ENCODE data around the gene GAK. TPM values are rescaled to one million over a fixed set of nuclear protein-coding genes. Genes with fewer than 3 reads are reported as not detected.

The GAK gene
- polyA plus RNA-seq, 1 donor (not counting 4 experiments of a cell fraction or from before 2014, with no cell fraction given) = 18.4 TPM

DNA sequence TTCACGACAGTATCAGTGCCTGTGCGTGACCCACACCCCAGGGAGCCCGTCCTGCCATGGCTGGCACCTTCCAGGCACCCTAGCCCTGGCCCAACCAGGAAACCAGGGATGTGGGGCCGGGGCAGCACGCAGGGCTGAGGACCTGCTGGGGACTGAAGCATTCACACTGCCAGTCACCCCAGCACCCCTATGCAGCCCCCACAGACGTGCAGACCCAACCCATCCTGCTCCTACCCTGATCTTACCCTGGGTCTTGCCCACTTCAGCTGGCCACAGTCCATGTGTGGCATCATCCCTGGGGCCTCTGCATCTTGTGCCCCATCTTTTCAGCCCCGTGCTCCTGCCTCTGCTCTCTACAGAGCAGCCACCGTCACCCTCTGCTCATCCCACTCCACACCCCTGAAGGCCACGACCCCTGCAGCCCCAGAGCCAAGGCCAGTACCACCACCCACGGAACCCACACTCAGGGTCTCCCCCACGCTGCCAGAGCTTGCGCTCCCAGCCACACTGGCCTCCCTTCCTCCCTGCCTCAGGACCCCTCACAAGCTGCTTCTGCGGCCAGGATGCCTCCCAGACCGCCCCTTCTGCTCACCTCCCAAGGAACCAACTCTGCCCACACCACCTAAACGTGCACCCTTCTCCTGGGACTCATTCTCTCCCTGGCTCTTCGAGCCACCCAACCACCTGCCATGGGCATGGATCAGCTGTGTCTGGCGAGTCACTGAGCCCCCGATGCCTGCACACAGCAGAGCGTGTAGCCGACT is 25.6 kb downstream of the GAK start:
- peaks cover 2% of the 10 kb centered on the region for H3K9me3 ChIP-seq (ENCODE audit: control insufficient read depth, low read depth, low read length)
- no peak overlapping the region for H3K9ac ChIP-seq (ENCODE audit: control insufficient read depth, extremely low read depth, insufficient read depth, low read length)
- no peak overlapping the region for H3K4me2 ChIP-seq (ENCODE audit: control insufficient read depth, extremely low read depth, insufficient read depth, low read depth, low read length)
- FAIRE-seq (no peak), DNase-seq (ENCODE audit: low read depth, low spot score) (no peak)
- no peaks in the 10 kb centered on the region for H3K9me1 ChIP-seq (ENCODE audit: control insufficient read depth, extremely low read depth, insufficient read depth, low read length)
- dilution Hi-C loops (cut with MboI; ENCODE audit: extremely low pct_ligation_motif_present, low sequenced_read_pairs) = no loop called here
- no peaks in the 10 kb centered on the region for H3K27me3 ChIP-seq (ENCODE audit: control insufficient read depth, extremely low read depth, insufficient read depth, low read length)
- H3K27ac ChIP-seq (ENCODE audit: control insufficient read depth, insufficient read depth, low read length) = no peak overlapping the region
- H2AFZ ChIP-seq (ENCODE audit: control insufficient read depth, low read length) = no peak overlapping the region
- H3K36me3 ChIP-seq (ENCODE audit: control insufficient read depth in 2 of 2, extremely low read depth in 1 of 2, insufficient read depth in 2 of 2, low read length in 2 of 2) = peaks cover 5 to 16% of the 10 kb centered on the region in 2 experiments
- peaks cover 27% of the 10 kb centered on the region for H3K79me2 ChIP-seq (ENCODE audit: control insufficient read depth, insufficient read depth, low read length)
- no peaks in the 10 kb centered on the region for H3K4me1 ChIP-seq (ENCODE audit: control insufficient read depth, extremely low read depth, insufficient read depth, low read length)
- H3K4me3 ChIP-seq (ENCODE audit: control insufficient read depth in 2 of 3, extremely low read depth in 1 of 3, insufficient read depth in 2 of 3, low read depth in 1 of 3, low read length in 3 of 3) = no peak overlapping the region
- no peaks in the 10 kb centered on the region for H4K20me1 ChIP-seq (ENCODE audit: control insufficient read depth, extremely low read depth, insufficient read depth, low read length)
- TF ChIP-seq, protein P1, sequence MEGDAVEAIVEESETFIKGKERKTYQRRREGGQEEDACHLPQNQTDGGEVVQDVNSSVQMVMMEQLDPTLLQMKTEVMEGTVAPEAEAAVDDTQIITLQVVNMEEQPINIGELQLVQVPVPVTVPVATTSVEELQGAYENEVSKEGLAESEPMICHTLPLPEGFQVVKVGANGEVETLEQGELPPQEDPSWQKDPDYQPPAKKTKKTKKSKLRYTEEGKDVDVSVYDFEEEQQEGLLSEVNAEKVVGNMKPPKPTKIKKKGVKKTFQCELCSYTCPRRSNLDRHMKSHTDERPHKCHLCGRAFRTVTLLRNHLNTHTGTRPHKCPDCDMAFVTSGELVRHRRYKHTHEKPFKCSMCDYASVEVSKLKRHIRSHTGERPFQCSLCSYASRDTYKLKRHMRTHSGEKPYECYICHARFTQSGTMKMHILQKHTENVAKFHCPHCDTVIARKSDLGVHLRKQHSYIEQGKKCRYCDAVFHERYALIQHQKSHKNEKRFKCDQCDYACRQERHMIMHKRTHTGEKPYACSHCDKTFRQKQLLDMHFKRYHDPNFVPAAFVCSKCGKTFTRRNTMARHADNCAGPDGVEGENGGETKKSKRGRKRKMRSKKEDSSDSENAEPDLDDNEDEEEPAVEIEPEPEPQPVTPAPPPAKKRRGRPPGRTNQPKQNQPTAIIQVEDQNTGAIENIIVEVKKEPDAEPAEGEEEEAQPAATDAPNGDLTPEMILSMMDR (optimal IDR thresholded peaks at IDR 0.05 in 1 of 3, IDR thresholded peaks at IDR 0.05 in 1 of 3, conservative IDR thresholded peaks at IDR 0.05 in 1 of 3; ENCODE audit: extremely low read depth in 1 of 3, insufficient read depth in 2 of 3, low read length in 3 of 3) = no peak
- no peak for TF ChIP-seq EZH2 (IDR thresholded peaks at IDR 0.05; ENCODE audit: low read length)

DNA sequence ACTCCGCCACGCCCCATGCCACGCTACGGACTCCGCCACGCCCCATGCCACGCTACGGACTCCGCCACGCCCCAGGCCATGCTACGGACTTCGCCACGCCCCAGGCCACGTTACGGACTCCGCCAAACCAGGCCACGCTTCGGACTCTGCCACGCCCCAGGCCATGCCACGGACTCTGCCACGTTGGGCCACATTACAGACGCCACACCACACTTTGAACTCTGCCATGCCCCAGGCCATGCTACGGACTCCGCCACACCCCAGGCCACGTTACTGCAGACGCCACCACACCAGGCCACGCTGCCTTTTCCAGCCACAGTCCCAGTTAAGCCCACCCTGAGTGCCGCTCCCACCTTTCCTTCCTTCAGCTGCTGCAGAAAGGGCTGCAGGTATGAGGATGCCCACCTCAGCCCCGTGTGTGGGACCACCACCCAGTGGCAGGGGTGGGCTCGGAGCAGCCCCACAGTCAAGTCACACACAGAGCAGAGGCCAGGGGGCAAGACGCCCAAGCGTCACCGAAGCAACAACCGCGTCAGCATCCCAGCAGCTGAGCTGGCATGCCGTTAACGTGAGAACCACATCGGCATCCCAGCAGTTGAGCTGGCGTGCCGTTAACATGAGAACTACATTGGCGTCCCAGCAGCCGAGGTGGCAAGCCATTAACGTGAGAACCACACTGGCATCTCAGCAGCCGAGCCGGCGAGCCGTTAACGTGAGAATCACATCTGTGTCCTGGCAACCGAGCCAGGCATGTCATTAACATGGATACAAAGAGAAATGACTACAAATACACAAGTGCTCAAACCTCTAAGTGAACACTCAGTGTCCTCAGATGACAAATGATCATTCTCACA is 26.4 kb downstream of the GAK start:
- no peak for FAIRE-seq
- H4K20me1 ChIP-seq (ENCODE audit: control insufficient read depth, extremely low read depth, insufficient read depth, low read length) = no peaks in the 10 kb centered on the region
- H3K79me2 ChIP-seq (ENCODE audit: control insufficient read depth, insufficient read depth, low read length) = peaks cover 27% of the 10 kb centered on the region
- H3K36me3 ChIP-seq (ENCODE audit: control insufficient read depth in 2 of 2, extremely low read depth in 1 of 2, insufficient read depth in 2 of 2, low read length in 2 of 2) = peaks cover 5 to 14% of the 10 kb centered on the region in 2 experiments
- dilution Hi-C loops (cut with MboI; ENCODE audit: extremely low pct_ligation_motif_present, low sequenced_read_pairs) = no loop called here
- H3K9me3 ChIP-seq (ENCODE audit: control insufficient read depth, low read depth, low read length) = peaks cover 2% of the 10 kb centered on the region
- H3K9ac ChIP-seq (ENCODE audit: control insufficient read depth, extremely low read depth, insufficient read depth, low read length) = no peak overlapping the region
- H3K4me3 ChIP-seq (ENCODE audit: control insufficient read depth in 2 of 3, extremely low read depth in 1 of 3, insufficient read depth in 2 of 3, low read depth in 1 of 3, low read length in 3 of 3) = no peak overlapping the region
- H3K9me1 ChIP-seq (ENCODE audit: control insufficient read depth, extremely low read depth, insufficient read depth, low read length) = no peaks in the 10 kb centered on the region
- TF ChIP-seq EZH2 (IDR thresholded peaks at IDR 0.05; ENCODE audit: low read length) = no peak
- TF ChIP-seq, protein P1 (optimal IDR thresholded peaks at IDR 0.05 in 1 of 3, IDR thresholded peaks at IDR 0.05 in 1 of 3, conservative IDR thresholded peaks at IDR 0.05 in 1 of 3; ENCODE audit: extremely low read depth in 1 of 3, insufficient read depth in 2 of 3, low read length in 3 of 3) = no peak
- no peaks in the 10 kb centered on the region for H3K27me3 ChIP-seq (ENCODE audit: control insufficient read depth, extremely low read depth, insufficient read depth, low read length)
- H3K4me2 ChIP-seq (ENCODE audit: control insufficient read depth, extremely low read depth, insufficient read depth, low read depth, low read length) = no peak overlapping the region
- H3K4me1 ChIP-seq (ENCODE audit: control insufficient read depth, extremely low read depth, insufficient read depth, low read length) = no peaks in the 10 kb centered on the region
- H2AFZ ChIP-seq (ENCODE audit: control insufficient read depth, low read length) = no peak overlapping the region
- DNase-seq (ENCODE audit: low read depth, low spot score) = no peak
- no peak overlapping the region for H3K27ac ChIP-seq (ENCODE audit: control insufficient read depth, insufficient read depth, low read length)

All from keratinocyte (primary cell).